ENCODE measurements around the gene KCNE2. TPM values are rescaled to one million over a fixed set of nuclear protein-coding genes. Genes with fewer than 3 reads are reported as not detected.
A peak's percentile ranks its signal among the peaks of the same experiment; 100 is the strongest.

Gene KCNE2
- total RNA-seq, 2 donors from 2014 or later, result not detected

DNA sequence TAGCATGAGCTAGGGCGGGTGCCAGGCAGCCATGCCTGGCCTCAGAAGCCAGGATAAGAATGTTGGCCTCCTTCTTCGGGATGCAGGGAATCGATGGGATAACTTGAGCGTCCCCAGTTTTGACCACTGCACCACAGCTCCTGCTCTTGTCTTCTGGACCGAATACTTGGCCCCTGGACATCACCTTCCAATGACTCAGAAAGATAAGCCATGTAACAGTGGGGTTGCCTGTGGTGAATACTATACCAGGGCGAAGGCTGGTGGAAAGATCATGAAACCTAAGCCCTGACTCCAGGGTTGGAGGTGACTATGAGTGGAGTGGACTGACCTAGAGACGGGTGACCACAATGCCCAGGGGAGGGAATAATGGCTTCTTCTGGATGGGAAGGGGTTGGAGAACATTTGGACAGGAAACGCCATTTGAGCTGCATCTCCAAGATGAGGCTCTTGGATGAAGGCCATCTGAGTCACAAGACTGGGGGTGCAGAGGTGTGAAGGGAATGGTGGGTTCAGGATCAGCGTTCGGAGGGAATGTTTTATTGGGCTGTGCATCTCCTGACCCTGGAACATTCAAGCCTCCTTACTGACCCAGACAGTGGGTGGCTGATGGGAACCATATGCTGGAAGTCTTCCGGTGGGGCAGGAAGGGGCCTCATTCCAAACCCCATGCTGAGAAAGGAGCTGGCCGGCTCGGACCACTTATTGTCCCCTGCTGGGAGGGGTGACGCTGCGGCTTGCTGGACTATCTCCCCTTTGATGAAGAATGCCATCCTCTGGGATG, 18.5 kb upstream of the KCNE2 start:
- H3K9me3 ChIP-seq, result no peaks in the 10 kb centered on the region
- no peaks in the 10 kb centered on the region for H3K36me3 ChIP-seq
- peaks cover 0 to 22% of the 10 kb centered on the region in 2 donors for H3K4me1 ChIP-seq
- no peaks in the 10 kb centered on the region for H3K27me3 ChIP-seq
- H3K4me3 ChIP-seq, result no peak overlapping the region
- H3K27ac ChIP-seq, result peak overlapping the region; percentile 33 to 49
- TF ChIP-seq, protein P1, sequence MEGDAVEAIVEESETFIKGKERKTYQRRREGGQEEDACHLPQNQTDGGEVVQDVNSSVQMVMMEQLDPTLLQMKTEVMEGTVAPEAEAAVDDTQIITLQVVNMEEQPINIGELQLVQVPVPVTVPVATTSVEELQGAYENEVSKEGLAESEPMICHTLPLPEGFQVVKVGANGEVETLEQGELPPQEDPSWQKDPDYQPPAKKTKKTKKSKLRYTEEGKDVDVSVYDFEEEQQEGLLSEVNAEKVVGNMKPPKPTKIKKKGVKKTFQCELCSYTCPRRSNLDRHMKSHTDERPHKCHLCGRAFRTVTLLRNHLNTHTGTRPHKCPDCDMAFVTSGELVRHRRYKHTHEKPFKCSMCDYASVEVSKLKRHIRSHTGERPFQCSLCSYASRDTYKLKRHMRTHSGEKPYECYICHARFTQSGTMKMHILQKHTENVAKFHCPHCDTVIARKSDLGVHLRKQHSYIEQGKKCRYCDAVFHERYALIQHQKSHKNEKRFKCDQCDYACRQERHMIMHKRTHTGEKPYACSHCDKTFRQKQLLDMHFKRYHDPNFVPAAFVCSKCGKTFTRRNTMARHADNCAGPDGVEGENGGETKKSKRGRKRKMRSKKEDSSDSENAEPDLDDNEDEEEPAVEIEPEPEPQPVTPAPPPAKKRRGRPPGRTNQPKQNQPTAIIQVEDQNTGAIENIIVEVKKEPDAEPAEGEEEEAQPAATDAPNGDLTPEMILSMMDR (IDR thresholded peaks at IDR 0.05), result no peak
- DNase-seq (ENCODE audit: low spot score), result no peak

DNA sequence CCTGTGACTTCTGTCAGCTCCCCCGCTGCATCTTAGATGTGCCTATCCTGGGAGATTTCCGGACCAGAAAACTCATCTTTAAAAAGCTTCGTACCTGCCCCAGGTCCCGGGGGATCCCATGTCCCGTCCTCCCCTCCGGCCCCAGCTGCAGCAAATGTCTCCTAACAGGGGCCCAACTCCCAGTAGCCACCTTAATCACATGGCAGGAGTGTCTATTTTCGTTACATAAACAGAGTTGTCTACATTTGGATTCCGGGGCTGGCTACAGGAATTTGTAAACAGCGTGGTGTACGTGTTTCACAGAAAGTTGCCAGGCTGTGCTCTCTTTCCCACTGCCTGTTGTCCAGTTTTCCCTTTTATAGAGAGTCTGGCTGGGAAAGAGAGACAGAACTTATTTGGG, 17.9 kb upstream of the KCNE2 start:
- Histone ChIP-seq H3K4me3 (no peak overlapping the region), H3K36me3 (no peaks in the 10 kb centered on the region), H3K27me3 (no peaks in the 10 kb centered on the region), H3K4me1 (peaks cover 0 to 22% of the 10 kb centered on the region in 2 donors), H3K9me3 (no peaks in the 10 kb centered on the region), H3K27ac (peak overlapping the region; percentile 33 to 49)
- DNase-seq (ENCODE audit: low spot score), result no peak
- TF ChIP-seq, protein P1 (IDR thresholded peaks at IDR 0.05), result no peak

DNA sequence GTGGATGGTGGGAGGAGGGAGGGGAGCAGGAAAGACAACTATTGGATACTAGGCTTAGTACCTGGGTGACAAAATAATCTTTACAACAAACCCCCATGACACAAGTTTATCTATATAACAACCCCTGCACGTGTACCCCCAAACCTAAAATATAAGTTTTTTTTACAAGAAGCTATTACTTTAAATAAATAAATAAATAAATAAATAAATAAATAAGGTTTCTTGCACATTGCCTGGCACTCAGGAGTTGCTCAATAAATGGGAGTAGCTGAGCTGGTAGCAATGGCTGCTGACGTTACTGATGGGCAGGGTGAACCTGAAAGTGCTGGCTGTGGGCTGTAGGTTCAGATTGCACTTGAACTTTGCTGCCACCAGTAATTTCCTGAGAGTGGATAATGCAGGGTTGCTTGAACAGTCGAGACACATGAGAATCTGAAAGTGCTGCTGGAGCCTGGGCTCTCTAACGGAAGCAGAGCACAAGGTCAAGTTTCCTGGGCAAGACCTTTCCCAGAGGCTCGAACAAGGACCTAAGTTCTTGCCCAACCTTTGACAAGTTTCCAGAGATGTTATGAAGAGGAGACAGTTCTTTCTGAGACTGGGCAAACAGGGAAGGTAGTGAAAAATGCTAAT, 14.8 kb upstream of the KCNE2 start:
- Histone ChIP-seq H3K9me3 (no peaks in the 10 kb centered on the region), H3K27me3 (no peaks in the 10 kb centered on the region), H3K4me3 (no peak overlapping the region), H3K4me1 (peaks cover 0 to 22% of the 10 kb centered on the region in 2 donors), H3K36me3 (no peaks in the 10 kb centered on the region), H3K27ac (no peak overlapping the region)
- no peak for DNase-seq (ENCODE audit: low spot score)
- TF ChIP-seq, protein P1 (IDR thresholded peaks at IDR 0.05), result no peak

DNA sequence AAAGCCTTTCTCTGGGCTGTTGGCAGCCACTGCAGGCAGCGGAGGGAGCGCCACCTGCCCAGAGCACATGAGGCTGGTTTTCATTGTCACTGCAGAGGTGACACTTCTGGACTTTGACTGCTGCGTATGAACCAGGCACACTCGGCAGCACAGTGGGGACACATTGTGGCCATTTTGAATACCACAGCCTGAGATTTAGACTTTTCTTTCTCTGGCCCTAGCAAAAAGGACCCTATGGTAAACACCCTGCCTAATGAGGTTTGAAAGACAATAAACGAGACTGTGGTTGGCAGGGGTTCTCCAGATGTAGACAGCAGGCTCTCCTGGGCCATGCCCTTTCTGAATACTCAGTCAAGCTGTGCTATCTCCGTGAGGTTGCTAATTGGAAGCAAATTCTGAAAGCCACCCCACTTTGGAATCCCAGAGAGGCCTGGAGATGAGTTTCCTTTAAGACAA, 12.0 kb upstream of the KCNE2 start:
- DNase-seq (ENCODE audit: low spot score), result no peak
- Histone ChIP-seq H3K36me3 (no peaks in the 10 kb centered on the region), H3K4me1 (peaks cover 0 to 7% of the 10 kb centered on the region in 2 donors), H3K27ac (no peak overlapping the region), H3K9me3 (no peaks in the 10 kb centered on the region), H3K27me3 (no peaks in the 10 kb centered on the region), H3K4me3 (no peak overlapping the region)
- TF ChIP-seq, protein P1 (IDR thresholded peaks at IDR 0.05), result peak; percentile 48 to 79

DNA sequence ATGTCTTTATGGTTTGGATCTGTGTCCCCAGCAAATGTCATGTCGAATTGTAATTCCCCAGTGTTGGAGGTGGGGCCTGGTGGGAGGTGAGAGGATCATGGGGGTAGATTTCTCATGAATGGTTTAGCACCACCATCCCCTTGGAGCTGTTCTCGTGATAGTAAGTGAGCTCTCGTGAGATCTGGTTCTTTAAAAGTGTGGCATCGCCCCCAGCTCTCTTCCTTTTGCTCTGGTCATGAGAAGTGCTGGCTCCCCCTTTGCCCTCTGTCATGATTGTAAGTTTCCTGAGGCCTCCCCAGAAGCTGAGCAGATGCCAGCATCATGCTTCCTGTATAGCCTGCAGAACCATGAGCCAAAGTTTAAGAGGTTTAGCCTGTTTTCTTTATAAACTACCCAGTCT, 11.2 kb upstream of the KCNE2 start:
- H3K4me3 ChIP-seq, result no peak overlapping the region
- no peaks in the 10 kb centered on the region for H3K9me3 ChIP-seq
- no peak for DNase-seq (ENCODE audit: low spot score)
- TF ChIP-seq, protein P1 (IDR thresholded peaks at IDR 0.05), result no peak
- no peak overlapping the region for H3K27ac ChIP-seq
- H3K4me1 ChIP-seq, result peaks cover 0 to 5% of the 10 kb centered on the region in 2 donors
- no peaks in the 10 kb centered on the region for H3K36me3 ChIP-seq
- no peaks in the 10 kb centered on the region for H3K27me3 ChIP-seq

All from right atrium auricular region (tissue), 2 donors.